Measurements from ENCODE around the gene PAGE2B.

Gene PAGE2B

GRCh38 chrX:55119712-55120111 is 44.9 kb downstream of the PAGE2B start:
- peak; percentile 2 to 21 for DNase-seq (ENCODE audit: low read depth in 2 of 2)
- TF ChIP-seq, protein P1, sequence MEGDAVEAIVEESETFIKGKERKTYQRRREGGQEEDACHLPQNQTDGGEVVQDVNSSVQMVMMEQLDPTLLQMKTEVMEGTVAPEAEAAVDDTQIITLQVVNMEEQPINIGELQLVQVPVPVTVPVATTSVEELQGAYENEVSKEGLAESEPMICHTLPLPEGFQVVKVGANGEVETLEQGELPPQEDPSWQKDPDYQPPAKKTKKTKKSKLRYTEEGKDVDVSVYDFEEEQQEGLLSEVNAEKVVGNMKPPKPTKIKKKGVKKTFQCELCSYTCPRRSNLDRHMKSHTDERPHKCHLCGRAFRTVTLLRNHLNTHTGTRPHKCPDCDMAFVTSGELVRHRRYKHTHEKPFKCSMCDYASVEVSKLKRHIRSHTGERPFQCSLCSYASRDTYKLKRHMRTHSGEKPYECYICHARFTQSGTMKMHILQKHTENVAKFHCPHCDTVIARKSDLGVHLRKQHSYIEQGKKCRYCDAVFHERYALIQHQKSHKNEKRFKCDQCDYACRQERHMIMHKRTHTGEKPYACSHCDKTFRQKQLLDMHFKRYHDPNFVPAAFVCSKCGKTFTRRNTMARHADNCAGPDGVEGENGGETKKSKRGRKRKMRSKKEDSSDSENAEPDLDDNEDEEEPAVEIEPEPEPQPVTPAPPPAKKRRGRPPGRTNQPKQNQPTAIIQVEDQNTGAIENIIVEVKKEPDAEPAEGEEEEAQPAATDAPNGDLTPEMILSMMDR (IDR thresholded peaks at IDR 0.05; ENCODE audit: low read depth, low read length): no peak
- H3K4me3 ChIP-seq (replicated peaks in 1 of 2; ENCODE audit: low read depth in 2 of 2, low read length in 2 of 2): no peak overlapping the region

DNA sequence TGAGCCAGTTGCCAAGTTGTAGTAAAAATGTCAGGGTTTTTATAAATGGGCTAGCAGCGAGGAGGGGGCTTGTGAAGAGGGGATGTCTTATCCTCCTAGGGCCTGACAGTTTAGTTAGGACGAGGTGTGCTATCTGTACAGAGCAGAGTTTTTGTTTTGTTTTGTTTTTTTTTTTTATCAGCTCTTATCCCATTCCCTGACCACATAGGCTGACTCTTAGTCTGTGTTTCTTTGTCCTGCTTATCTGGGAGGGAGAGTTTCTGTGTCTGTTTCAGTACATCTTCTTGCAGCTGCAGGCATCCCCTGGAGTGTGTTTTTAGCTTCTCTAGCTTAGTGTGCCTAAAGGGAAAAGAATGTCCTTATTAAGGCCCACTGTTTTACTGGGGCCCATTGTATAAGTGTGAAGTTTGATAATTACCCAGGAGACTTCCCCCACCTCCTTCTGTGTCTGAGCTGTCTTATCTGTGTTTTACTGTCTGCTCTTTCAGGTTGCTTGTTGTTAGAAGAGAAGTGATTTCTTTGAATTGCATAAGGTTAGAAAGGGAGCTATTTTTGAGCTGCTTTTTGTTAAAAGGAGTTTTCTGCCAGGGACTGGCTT is 46.0 kb downstream of the PAGE2B start:
- peak; percentile 5 to 19 for DNase-seq (ENCODE audit: low read depth in 2 of 2)

DNA sequence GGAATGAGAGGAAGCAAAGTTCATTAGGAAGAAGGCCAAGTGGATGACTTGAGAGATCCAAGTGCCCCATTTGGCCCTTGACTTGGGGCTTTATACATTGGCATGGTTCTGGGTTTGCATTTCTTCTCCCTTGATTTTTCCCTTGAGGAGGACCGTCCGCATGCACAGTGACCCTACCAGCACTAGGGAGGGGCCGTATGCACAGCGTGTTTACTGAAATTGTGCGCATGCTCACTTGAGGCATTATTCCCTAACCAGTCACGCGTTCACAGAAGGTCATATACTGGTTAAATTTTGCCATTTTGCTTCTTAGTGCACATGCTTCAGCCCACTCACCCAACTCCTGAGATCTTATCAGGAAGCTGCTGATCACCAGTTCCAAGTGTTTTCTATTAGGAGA is 49.1 kb downstream of the PAGE2B start:
- DNase-seq (ENCODE audit: low read depth in 2 of 2): no peak
- H3K4me3 ChIP-seq (replicated peaks in 1 of 2; ENCODE audit: low read depth in 2 of 2, low read length in 2 of 2): no peak overlapping the region
- TF ChIP-seq, protein P1 (IDR thresholded peaks at IDR 0.05; ENCODE audit: low read depth, low read length): no peak

More for the DNA sequence above, 46.0 kb downstream of the PAGE2B start:
- TF ChIP-seq, protein P1 (IDR thresholded peaks at IDR 0.05; ENCODE audit: low read depth, low read length): no peak
- H3K4me3 ChIP-seq (replicated peaks in 1 of 2; ENCODE audit: low read depth in 2 of 2, low read length in 2 of 2): no peak overlapping the region

GRCh38 chrX:55127692-55128091 is 52.9 kb downstream of the PAGE2B start:
- TF ChIP-seq, protein P1 (IDR thresholded peaks at IDR 0.05; ENCODE audit: low read depth, low read length): no peak
- no peak overlapping the region for H3K4me3 ChIP-seq (replicated peaks in 1 of 2; ENCODE audit: low read depth in 2 of 2, low read length in 2 of 2)
- peak; percentile 42 to 58 for DNase-seq (ENCODE audit: low read depth in 2 of 2)
